ENCODE results near the gene VCX. TPM values are rescaled to one million over a fixed set of nuclear protein-coding genes. Genes with fewer than 3 reads are reported as not detected.
A peak's percentile ranks its signal among the peaks of the same experiment; 100 is the strongest.
"Not testable (repeated sequence)": the region's sequence is repeated elsewhere in the genome, so short reads cannot be mapped to it uniquely, and the experiment has no call there.

Gene VCX
- total RNA-seq (2016; rRNA removed; fragmentation: Illumina TruSeq; extraction: Trizol) (not detected in 2 replicates), polyA plus RNA-seq (2011; rRNA removed) (0.13 TPM in 1 of 2 replicates, not detected in the other), polyA minus RNA-seq (2011; rRNA and poly(A)+ RNA removed; ENCODE audit: low replicate concordance) (0.16 TPM in 1 of 2 replicates, not detected in the other), Bru-seq, nascent RNA (percentile 23 among the genes with signal in this experiment), BruChase-seq, experiment 1, labeled RNA remaining after a 6-hour chase (not detected), BruChase-seq, experiment 2, labeled RNA remaining after a 2-hour chase (percentile 18 among the genes with signal in this experiment)
- total RNA-seq (2016; cell fraction: cytosol; rRNA removed; fragmentation: Illumina TruSeq; extraction: Trizol; ENCODE audit: low read depth), result not detected in 2 replicates
- total RNA-seq (2016; cell fraction: insoluble cytoplasmic fraction; rRNA removed; fragmentation: Illumina TruSeq; extraction: Trizol), result not detected in 2 replicates
- total RNA-seq (2016; cell fraction: membrane; rRNA removed; fragmentation: Illumina TruSeq; extraction: Trizol), result not detected in 2 replicates
- total RNA-seq (2016; cell fraction: nucleus; rRNA removed; fragmentation: Illumina TruSeq; extraction: Trizol), result not detected in 2 replicates
- not detected in 2 replicates for polyA plus RNA-seq (2011; cell fraction: cytosol; rRNA removed)
- not detected in 2 replicates for polyA plus RNA-seq (2011; cell fraction: nucleus; rRNA removed)
- not detected in 2 replicates for polyA plus RNA-seq (2012)
- polyA plus RNA-seq (2016; cell fraction: cytosol; fragmentation: Illumina TruSeq; extraction: Trizol; ENCODE audit: low read depth), result not detected in 2 replicates
- not detected in 2 replicates for polyA plus RNA-seq (2016; cell fraction: insoluble cytoplasmic fraction; fragmentation: Illumina TruSeq; extraction: Trizol; ENCODE audit: low read depth)
- polyA plus RNA-seq (2016; cell fraction: membrane; fragmentation: Illumina TruSeq; extraction: Trizol; ENCODE audit: low read depth), result not detected in 2 replicates
- polyA plus RNA-seq (2016; cell fraction: nucleus; fragmentation: Illumina TruSeq; extraction: Trizol; ENCODE audit: insufficient read depth, low read depth), result not detected in 2 replicates
- polyA minus RNA-seq (2011; cell fraction: cytosol; rRNA and poly(A)+ RNA removed), result not detected in 2 replicates
- not detected in 2 replicates for polyA minus RNA-seq (2011; cell fraction: nucleus; rRNA and poly(A)+ RNA removed)
- long read RNA-seq, experiment 1, result 0 reads
- long read RNA-seq, experiment 2, result 0 reads

DNA sequence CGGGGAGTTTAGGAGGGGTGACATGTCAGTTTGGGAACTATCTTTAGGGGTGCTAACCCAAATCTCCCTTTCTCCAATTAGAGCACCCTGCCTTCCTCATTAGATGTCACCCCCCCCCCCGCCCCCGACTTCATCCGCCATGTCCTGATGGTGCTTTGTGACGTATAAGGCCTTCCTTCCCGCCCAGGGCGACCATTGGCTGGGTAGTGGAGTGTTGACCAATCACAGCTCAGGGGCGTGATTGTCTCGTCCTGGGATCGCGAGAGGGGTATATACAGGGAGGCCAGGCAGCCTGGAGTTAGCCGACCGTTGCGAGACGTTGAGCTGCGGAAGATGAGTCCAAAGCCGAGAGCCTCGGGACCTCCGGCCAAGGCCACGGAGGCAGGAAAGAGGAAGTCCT, at the start of gene VCX:
VCX (plus strand) TSS at position 301 of the 400 bp plus-strand sequence; CDS start at position 334, 33 bp downstream.
- H2AFZ ChIP-seq (ENCODE audit: low read length); H3K9me3 ChIP-seq (ENCODE audit: low read length); H3K27me3 ChIP-seq (ENCODE audit: control insufficient read depth in 1 of 2, insufficient read depth in 2 of 2, low read length in 2 of 2); ATAC-seq; CTCF ChIA-PET (ENCODE audit: low intra/inter-chr PET ratio, low total read pairs); DNase-seq (ENCODE audit: low spot score); H3K27ac ChIP-seq (ENCODE audit: extremely low read length, insufficient read depth, low read length); H3K36me3 ChIP-seq (replicated peaks in 1 of 2; ENCODE audit: control insufficient read depth in 1 of 2, insufficient read depth in 2 of 2, low read length in 2 of 2); H3K4me1 ChIP-seq (ENCODE audit: insufficient read depth, low read length); POLR2A ChIA-PET; BruUV-seq (replicated peaks); intact Hi-C loops (cut with micrococcal nuclease; ENCODE audit: unreplicated experiment); H3K9ac ChIP-seq (ENCODE audit: insufficient read depth, low read depth, low read length); H3K4me2 ChIP-seq (ENCODE audit: low read depth, low read length); in situ Hi-C loops (cut with HindIII; ENCODE audit: extremely low pct_ligation_motif_present, low pct_unique_long_range_greater_than_20kb); H3K4me3 ChIP-seq (replicated peaks in 1 of 3; ENCODE audit: insufficient read depth in 1 of 3, low read depth in 2 of 3, low read length in 3 of 3); FAIRE-seq; H4K20me1 ChIP-seq (ENCODE audit: insufficient read depth, low read length); H3K79me2 ChIP-seq (ENCODE audit: insufficient read depth, low read length): not testable (repeated sequence)
- WGBS (ENCODE audit: low lambda C conversion rate), result no CpG with 5 or more reads among the region's 20 CpGs

DNA sequence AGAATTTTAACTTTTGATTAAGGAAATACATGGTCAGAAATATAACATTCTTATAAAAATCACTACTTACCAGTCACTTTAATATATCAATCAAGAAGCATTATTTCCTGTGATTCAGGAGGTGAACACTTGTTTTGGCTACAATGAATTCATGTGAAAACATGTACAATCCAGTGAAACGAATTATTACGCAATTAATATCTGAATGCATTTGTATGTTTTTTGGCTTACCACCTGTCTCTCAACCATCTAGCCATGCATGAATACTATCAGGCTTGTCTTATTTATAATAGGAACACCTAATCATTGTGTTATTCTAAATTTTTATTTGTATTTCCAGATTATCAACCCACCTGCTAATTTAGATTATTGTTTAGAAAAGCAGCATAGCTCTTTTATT, 44.6 kb upstream of the VCX start:
- BruUV-seq (replicated peaks), result no TSS peak
- Histone ChIP-seq H3K4me1 (ENCODE audit: insufficient read depth, low read length) (no peaks in the 10 kb centered on the region), H3K4me2 (ENCODE audit: low read depth, low read length) (no peak overlapping the region), H3K9ac (ENCODE audit: insufficient read depth, low read depth, low read length) (no peak overlapping the region), H3K36me3 (replicated peaks in 1 of 2; ENCODE audit: control insufficient read depth in 1 of 2, insufficient read depth in 2 of 2, low read length in 2 of 2) (no peaks in the 10 kb centered on the region), H3K27ac (ENCODE audit: extremely low read length, insufficient read depth, low read length) (no peak overlapping the region), H3K4me3 (replicated peaks in 1 of 3; ENCODE audit: insufficient read depth in 1 of 3, low read depth in 2 of 3, low read length in 3 of 3) (no peak overlapping the region), H3K9me3 (ENCODE audit: low read length) (no peaks in the 10 kb centered on the region), H2AFZ (ENCODE audit: low read length) (no peak overlapping the region), H3K27me3 (ENCODE audit: control insufficient read depth in 1 of 2, insufficient read depth in 2 of 2, low read length in 2 of 2) (no peaks in the 10 kb centered on the region), H4K20me1 (ENCODE audit: insufficient read depth, low read length) (no peaks in the 10 kb centered on the region), H3K79me2 (ENCODE audit: insufficient read depth, low read length) (no peaks in the 10 kb centered on the region)
- ChIA-PET POLR2A (no interaction called here), CTCF (ENCODE audit: low intra/inter-chr PET ratio, low total read pairs) (no interaction called here)
- DNase-seq (ENCODE audit: low spot score) (no peak), FAIRE-seq (no peak), ATAC-seq (no peak)
- 55% methylated on average over 2 of the region's 2 CpGs for WGBS (ENCODE audit: low lambda C conversion rate)
- intact Hi-C loops (cut with micrococcal nuclease; ENCODE audit: unreplicated experiment) (no loop called here), in situ Hi-C loops (cut with HindIII; ENCODE audit: extremely low pct_ligation_motif_present, low pct_unique_long_range_greater_than_20kb) (no loop called here)
- TF ChIP-seq ETV6 (CRISPR knock-in tag; conservative IDR thresholded peaks at IDR 0.05) (no peak), XRCC5 (optimal IDR thresholded peaks at IDR 0.05; ENCODE audit: low read length) (no peak), ZNF205 (CRISPR knock-in tag; IDR thresholded peaks at IDR 0.05) (no peak), IKZF4 (CRISPR knock-in tag; IDR thresholded peaks at IDR 0.05; ENCODE audit: borderline replicate concordance, low read depth, not compliant biosample characterization) (no peak), TSC22D2 (CRISPR knock-in tag; IDR thresholded peaks at IDR 0.05; ENCODE audit: borderline replicate concordance) (no peak), ZFP36L1 (CRISPR knock-in tag; IDR thresholded peaks at IDR 0.05) (no peak), CEBPB (IDR thresholded peaks at IDR 0.05; ENCODE audit: borderline replicate concordance, low read depth, low read length) (peak; percentile 57)

All from HepG2 (cell line).